HepG2 (cell line): ENCODE results near the gene VSIR.

Experiments used
- KDM3A ChIP-seq: IDR thresholded peaks from 2 replicates; pipeline ENCODE4 v1.6.1; 2018; ENCODE audit warnings: low read depth, missing compliant biosample characterization
- MTF2 ChIP-seq: sonication (generic); formaldehyde crosslinking; IDR thresholded peaks from 2 replicates; pipeline ENCODE4 v1.5.0; 2020; ENCODE audit warnings: missing genetic modification reagents, borderline replicate concordance
- SP1 ChIP-seq, 2 experiments: fragments of 450-650 bp in 1 of 2; sonication (generic) in 1 of 2; formaldehyde crosslinking in 1 of 2; IDR thresholded peaks; 2 replicates each; pipeline versions ENCODE4 v1.4.0 to v1.6.1; 2016 to 2020; ENCODE audit warnings: missing genetic modification reagents in 1 of 2
- ZNF282 ChIP-seq: fragments of 450-650 bp; IDR thresholded peaks from 2 replicates; pipeline ENCODE4 v1.6.1; 2018; ENCODE audit not compliant: partially characterized antibody
- ZSCAN21 ChIP-seq: sonication (generic); formaldehyde crosslinking; IDR thresholded peaks from 2 replicates; pipeline ENCODE4 v1.8.0; 2022; ENCODE audit warnings: mild to moderate bottlenecking, missing genetic modification reagents, moderate library complexity, borderline replicate concordance

- no peak for TF ChIP-seq SP1 (IDR thresholded peaks at IDR 0.05)
- TF ChIP-seq SP1 (CRISPR knock-in tag; IDR thresholded peaks at IDR 0.05), result no peak
- TF ChIP-seq MTF2 (CRISPR knock-in tag), result no peak
- TF ChIP-seq ZSCAN21 (CRISPR knock-in tag), result no peak
- TF ChIP-seq ZNF282, result no peak
- no peak for TF ChIP-seq KDM3A (CRISPR knock-in tag)
Observed at GRCh38 chr10:71705582-71705981, 67.7 kb downstream of the VSIR start.
